DND-41 (cell line): ENCODE data around the gene MYO3A.

Source experiments
- EZH2 ChIP-seq: IDR thresholded peaks from 3 replicates; pipeline ENCODE4 v1.6.1; 2012; ENCODE audit warnings: borderline replicate concordance, low read depth, mild to moderate bottlenecking, moderate library complexity, low read length, inconsistent platforms; ENCODE audit not compliant: severe bottlenecking
- TF ChIP-seq, protein P1 (sequence below): IDR thresholded peaks from 2 replicates; pipeline ENCODE4 v1.5.1; 2012; ENCODE audit warnings: borderline replicate concordance, low read length, moderate library complexity, mild to moderate bottlenecking; ENCODE audit not compliant: poor library complexity, severe bottlenecking; ENCODE audit errors: extremely low read depth

DNA sequence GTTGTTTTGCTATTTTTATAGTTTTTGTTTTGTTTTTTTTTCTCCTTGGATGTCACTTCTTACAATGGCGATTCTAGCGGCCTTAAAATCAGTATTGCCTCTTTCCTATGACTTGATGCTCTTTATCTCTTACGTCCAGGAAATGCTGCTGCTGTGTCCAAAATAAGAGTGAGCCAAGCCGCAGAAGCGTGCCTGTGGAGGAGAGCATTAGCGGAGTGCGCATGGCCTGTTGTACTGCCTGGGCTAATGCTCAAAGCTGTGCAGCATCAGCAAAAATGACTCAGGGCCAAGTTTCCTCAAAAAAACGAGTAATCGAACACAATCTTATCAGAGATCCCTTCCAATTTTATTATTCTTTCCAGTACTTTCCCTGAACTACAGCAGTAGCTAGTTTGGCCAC, 264.1 kb downstream of the MYO3A start:
- TF ChIP-seq, protein P1, sequence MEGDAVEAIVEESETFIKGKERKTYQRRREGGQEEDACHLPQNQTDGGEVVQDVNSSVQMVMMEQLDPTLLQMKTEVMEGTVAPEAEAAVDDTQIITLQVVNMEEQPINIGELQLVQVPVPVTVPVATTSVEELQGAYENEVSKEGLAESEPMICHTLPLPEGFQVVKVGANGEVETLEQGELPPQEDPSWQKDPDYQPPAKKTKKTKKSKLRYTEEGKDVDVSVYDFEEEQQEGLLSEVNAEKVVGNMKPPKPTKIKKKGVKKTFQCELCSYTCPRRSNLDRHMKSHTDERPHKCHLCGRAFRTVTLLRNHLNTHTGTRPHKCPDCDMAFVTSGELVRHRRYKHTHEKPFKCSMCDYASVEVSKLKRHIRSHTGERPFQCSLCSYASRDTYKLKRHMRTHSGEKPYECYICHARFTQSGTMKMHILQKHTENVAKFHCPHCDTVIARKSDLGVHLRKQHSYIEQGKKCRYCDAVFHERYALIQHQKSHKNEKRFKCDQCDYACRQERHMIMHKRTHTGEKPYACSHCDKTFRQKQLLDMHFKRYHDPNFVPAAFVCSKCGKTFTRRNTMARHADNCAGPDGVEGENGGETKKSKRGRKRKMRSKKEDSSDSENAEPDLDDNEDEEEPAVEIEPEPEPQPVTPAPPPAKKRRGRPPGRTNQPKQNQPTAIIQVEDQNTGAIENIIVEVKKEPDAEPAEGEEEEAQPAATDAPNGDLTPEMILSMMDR = no peak
- no peak for TF ChIP-seq EZH2
